Tongue (tissue), 2 donors: ENCODE measurements around the gene C16orf90. TPM values are rescaled to one million over a fixed set of nuclear protein-coding genes. Genes with fewer than 3 reads are reported as not detected.
A peak's percentile ranks its signal among the peaks of the same experiment; 100 is the strongest.

Source experiments
- DNase-seq: peaks from one replicate; pipeline ENCODE4 v3.0.0-alpha.2; 2015
- total RNA-seq: library from RNA; depleted of rRNA; stranded (reverse); fragments of >200 nt; gene quantifications from one replicate; pipeline ENCODE4 v1.2.3, GENCODE V29; 2014

The C16orf90 gene, protein sequence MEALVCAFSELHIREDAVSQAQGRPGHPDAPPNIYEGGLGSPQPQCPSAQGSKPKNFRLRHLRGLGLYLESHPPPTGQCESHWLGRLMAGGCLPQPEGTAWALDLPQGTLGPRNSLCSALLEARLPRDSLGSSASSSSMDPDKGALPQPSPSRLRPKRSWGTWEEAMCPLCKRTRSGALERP
- total RNA-seq = not detected

DNA sequence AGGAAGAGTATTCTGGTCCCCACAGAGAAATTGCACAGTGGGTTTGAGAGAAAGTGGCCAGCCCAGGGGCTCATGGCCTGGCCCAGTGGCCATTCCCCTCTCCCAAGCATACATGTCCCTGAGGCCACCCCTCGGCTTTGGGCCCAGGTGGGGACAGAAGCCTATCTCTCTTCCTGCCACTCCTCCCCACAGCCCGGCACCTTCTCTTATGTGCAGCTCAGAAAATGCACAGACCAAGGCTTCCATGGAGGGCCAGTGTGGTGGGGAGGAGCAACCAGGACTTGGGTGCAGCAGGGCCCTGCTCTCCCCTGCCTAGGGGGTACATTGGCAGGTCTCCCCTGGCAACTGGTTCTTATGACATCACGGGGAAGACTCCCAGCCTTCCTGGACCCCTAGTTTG, at the start of gene C16orf90:
TSS of gene C16orf90 (minus strand) at position 314 of the 400 bp plus-strand sequence. CDS start at position 246, 68 bp downstream.
- DNase-seq = no peak

- DNase-seq = no peak
Observed at GRCh38 chr16:3542601-3543373, 47.5 kb upstream of the C16orf90 start.

DNA sequence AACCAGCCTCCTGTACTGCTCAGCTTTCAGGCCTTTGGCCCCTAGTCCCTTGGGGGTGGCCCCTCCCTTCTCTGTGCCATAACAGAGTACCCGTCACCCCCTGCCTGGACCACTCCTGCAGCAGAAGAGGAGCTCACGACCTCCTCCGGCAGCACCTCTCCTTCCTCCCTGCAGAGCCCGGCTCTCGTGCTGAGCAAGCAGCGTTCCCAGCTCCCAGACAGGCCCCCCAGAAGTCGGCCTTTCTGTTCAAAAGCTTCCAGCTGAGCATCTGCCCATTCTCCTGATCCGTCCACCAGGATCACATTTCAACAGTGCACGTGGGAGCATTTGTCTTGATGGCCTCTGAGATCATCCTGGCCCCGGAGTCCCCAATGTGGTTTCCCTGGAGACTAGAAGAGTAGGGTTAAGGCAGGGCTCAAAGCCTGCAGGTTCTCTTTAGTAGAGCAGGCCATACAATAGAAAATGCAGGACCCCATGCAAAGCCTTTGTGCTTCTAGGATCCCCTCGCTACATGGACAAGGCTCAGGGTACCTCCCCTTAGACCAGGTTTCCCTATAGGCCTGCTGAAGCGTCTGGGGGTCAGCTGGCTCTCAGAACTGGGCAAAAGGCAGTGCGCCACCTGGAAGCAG, 46.4 kb upstream of the C16orf90 start:
- DNase-seq = no peak

GRCh38 chr16:3538222-3538621, 42.9 kb upstream of the C16orf90 start:
- no peak for DNase-seq

DNA sequence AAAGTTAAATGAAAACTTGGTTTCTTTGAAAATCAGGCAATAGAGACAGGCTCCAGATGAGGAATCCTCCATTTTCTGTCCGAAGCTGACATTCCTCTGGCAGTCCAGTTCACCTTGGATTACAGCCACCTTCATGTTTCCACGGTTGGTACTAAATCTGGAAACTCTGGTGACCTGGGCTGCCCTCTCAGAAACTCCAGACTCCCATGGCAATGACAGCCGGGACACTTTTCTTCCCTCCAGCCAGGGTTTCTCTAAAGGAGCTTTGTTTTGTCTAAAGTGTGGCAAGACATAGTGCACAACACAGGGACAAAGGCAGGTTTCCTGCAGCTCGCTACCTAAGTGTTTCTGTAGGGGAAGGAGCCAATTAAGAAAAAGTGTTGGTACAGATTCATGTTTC, 41.6 kb upstream of the C16orf90 start:
- peak; percentile 36 for DNase-seq

GRCh38 chr16:3536271-3536731, 41.0 kb upstream of the C16orf90 start:
- DNase-seq = peak; percentile 86

- no peak for DNase-seq
Observed at GRCh38 chr16:3534126-3534525, 38.8 kb upstream of the C16orf90 start.

- no peak for DNase-seq
Observed at GRCh38 chr16:3532741-3533140, 37.5 kb upstream of the C16orf90 start.

DNA sequence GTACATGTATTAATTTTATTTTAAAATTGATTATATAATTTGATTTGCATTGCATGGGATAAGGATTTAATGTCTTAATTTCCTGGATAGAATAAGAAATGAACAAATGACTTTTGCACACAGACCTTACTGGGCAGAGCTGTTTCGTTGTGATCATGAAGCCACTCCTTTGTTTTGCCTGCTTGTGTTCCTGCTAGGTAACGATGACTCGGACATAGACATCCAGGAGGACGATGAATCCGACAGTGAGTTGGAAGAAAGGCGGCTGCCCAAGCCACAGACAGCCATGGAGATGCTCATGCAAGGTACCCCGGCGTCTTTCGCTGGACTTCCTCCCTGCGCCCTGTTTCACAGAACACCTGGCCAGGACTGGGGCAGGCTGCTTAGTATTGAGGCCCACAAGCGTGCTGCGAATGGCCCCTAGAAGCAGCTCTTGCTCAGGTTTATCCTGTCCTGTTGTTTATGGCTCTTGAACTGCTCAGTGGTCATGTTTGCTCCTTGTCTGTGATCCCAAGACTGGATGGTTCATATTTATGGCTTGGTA, 35.2 kb upstream of the C16orf90 start:
- no peak for DNase-seq

- DNase-seq = no peak
Observed at GRCh38 chr16:3529175-3529574, 33.9 kb upstream of the C16orf90 start.

GRCh38 chr16:3528406-3528805, 33.1 kb upstream of the C16orf90 start:
- no peak for DNase-seq

- DNase-seq = peak; percentile 61
Observed at GRCh38 chr16:3527216-3527829, 32.0 kb upstream of the C16orf90 start.

GRCh38 chr16:3525951-3526350, 30.7 kb upstream of the C16orf90 start:
- no peak for DNase-seq

GRCh38 chr16:3523281-3523680, 28.0 kb upstream of the C16orf90 start:
- DNase-seq = no peak

DNA sequence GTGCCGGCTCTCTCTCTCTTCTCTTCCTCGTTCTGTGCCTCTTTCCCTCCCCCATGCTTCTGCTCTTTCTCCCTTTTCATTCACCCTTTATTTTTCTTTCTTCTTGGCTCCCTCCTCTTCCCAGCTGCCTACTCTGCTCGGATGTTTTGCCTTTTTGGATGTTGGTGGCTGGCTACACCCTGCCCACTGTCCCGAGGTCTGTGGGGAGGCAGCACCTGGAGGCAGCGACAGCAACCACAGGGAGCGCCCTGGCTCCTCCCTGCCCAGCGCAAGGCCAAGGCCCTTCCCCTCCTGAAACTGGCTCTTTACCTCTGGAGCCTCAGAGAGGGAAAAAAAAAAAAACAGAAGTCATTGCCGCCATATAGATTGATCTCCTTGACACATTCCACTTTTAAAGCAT, 25.6 kb upstream of the C16orf90 start:
- no peak for DNase-seq

GRCh38 chr16:3520413-3520812, 25.1 kb upstream of the C16orf90 start:
- DNase-seq = peak; percentile 89

DNA sequence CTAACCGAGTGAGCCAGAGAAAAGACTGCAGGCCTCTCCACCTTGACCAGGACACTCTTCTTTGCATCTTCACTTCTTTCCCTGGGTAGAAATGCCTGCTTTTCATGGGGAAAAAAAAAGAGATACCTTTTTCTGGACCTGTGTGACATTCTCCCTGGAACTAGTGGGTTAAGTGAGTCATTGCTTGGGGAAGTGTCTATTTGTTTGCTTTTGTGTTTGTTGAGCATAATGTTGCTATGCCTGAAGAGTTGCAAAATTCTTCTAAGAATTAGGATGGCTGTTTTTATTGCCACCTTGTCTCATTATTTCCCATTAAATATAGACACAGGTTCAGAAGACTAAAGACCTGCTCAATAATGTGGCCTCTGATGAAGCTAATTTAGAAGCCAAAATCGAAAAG, 24.3 kb upstream of the C16orf90 start:
- DNase-seq = no peak

- DNase-seq = no peak
Observed at GRCh38 chr16:3518986-3519348, 23.7 kb upstream of the C16orf90 start.

DNA sequence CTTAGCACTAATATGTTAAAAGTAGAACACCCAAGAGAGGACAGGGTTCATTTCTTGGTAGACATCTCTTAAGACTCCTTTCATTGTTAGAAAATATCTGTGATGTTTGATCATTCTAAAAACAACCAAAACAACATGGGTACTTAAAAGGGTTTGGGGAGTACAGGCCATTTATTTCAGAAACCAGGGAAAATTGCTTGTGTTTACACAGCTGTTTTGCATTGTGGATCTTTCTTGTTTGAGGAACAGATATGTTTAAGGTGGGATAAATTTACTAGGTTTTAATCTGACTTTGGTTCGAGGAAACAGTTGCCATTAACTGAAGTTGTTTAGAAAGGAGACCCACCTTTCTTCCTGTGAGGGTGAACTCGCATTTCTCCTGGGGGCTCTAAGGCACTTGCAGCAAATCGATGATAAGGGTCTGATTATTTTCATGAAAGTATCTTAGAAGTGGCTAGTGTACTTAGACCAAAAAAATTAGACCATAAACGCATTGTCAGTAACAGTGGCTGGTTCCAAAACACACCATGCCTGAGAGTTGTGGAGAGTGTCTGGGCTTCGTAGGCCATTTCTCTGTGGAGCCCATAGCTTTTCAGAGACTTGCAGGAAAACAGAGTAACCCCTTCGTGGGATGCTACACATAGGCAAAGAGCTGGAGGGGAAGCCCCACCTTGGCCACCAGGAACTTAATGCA, 23.1 kb upstream of the C16orf90 start:
- no peak for DNase-seq

- DNase-seq = no peak
Observed at GRCh38 chr16:3515897-3516296, 20.6 kb upstream of the C16orf90 start.

- no peak for DNase-seq
Observed at GRCh38 chr16:3514621-3515020, 19.3 kb upstream of the C16orf90 start.
